Pancreas (tissue), 10 donors: ENCODE results near the gene CNTNAP1. TPM values are rescaled to one million over a fixed set of nuclear protein-coding genes. Genes with fewer than 3 reads are reported as not detected.
A peak's percentile ranks its signal among the peaks of the same experiment; 100 is the strongest.

Experiments used
- ATAC-seq, 4 donors: fragments of 200-7000 bp; cut with Tn5 transposase; one replicate each; pipeline versions ENCODE4 v1.8.0 to v1.9.1; 2020; ENCODE audit warnings: mild to moderate bottlenecking in 4 of 4, moderate library complexity in 4 of 4
- DNase-seq, 6 donors: peaks; one replicate each; pipeline ENCODE4 v3.0.0-alpha.2; 2020
- FAIRE-seq: peaks from 2 replicates; lab custom pipeline; 2012; peaks lifted over from hg19 to GRCh38; lab: Jason Lieb, UNC
- H3K27ac ChIP-seq, 4 donors: fragments of 200-600 bp; sonication (generic); 1 replicate in 3 of 4; 2 replicates in 1 of 4; pipeline versions ENCODE4 v1.5.0 to v1.8.0; 2020
- H3K27me3 ChIP-seq, 4 donors: fragments of 200-600 bp; one replicate each; pipeline ENCODE4 v1.8.0; 2021
- H3K36me3 ChIP-seq, 3 donors: fragments of 200-600 bp; sonication (generic) in 1 of 3; one replicate each; pipeline versions ENCODE4 v1.5.0 to v1.8.0; 2020 to 2021
- H3K4me1 ChIP-seq, 3 donors: fragments of 200-600 bp; one replicate each; pipeline ENCODE4 v1.8.0; 2021
- H3K4me3 ChIP-seq, 4 donors: fragments of 200-600 bp; sonication (generic) in 2 of 4; one replicate each; pipeline versions ENCODE4 v1.5.0 to v1.8.0; 2020 to 2021
- H3K9me3 ChIP-seq, 4 donors: fragments of 200-600 bp; one replicate each; pipeline ENCODE4 v1.8.0; 2021
- CTCF ChIP-seq, 4 donors: fragments of 200-600 bp; sonication (generic) in 3 of 4; IDR thresholded peaks; one replicate each; pipeline versions ENCODE4 v1.5.0 to v1.8.0; 2021; ENCODE audit warnings: antibody characterized with exemption in 4 of 4
- WGBS, 2 donors: extraction: QIAGEN DNeasy Blood & Tissue Kit; methylation state at CpG; one replicate each; pipeline ENCODE4 v1.1.7; 2013; 5-methylcytosine and 5-hydroxymethylcytosine counted together
- intact Hi-C, 3 donors: fragments of 100-400 bp; cut with DNase I; formaldehyde crosslinking; loops; one replicate each; pipeline versions ENCODE4 v1.11.1 to v1.14.2; 2022
- polyA plus RNA-seq, 2 donors: library from polyadenylated mRNA; stranded (reverse); fragments of 200-250 nt; gene quantifications; one replicate each; pipeline ENCODE4 v1.2.3, GENCODE V29; 2013
- total RNA-seq, 6 donors: library from RNA; stranded (reverse); fragmentation: NEBNext Ultra II Directional in 4 of 6; extraction: Animal tissue kit (Norgen Biotek cat#: 25700) in 4 of 6; gene quantifications; one replicate each; pipeline versions ENCODE4 v1.2.1 to v1.2.4, GENCODE V29; 2021 to 2023
- donor health status: healthy with polysubstance abuse.
- donor health status: DM: no; HTN: no; CAD: no; lungs with moderate emphysema.
- donor health status: DM: no; HTN: no; CAD: no.
- donor health status: control.
- donor health status: control.
- donor health status: Bipolar disorder and iron deficiency.
- donor health status: DM: yes; HTN: yes; CAD: no.
- donor health status: DM: no; HTN: no; CAD: no.
- donor health status: DM: no; HTN: no; CAD: no.
- donor health status: DM: yes; HTN: yes; CAD: no.

Gene CNTNAP1
- total and polyA plus RNA-seq, 8 donors: 3.1 to 20.0 (median 6.8) TPM

GRCh38 chr17:42706732-42707131 is 24.4 kb downstream of the CNTNAP1 start:
- DNase-seq (no peak), ATAC-seq (no peak), FAIRE-seq (no peak)
- H3K4me3 ChIP-seq: no peak overlapping the region
- H3K36me3 ChIP-seq: peaks cover 2 to 79% (median 41%) of the 10 kb centered on the region in 3 donors
- H3K27me3 ChIP-seq: no peaks in the 10 kb centered on the region
- intact Hi-C loops: loop anchor here in 1 of 3 donors (10.0 kb wide), 1 partner anchor 118 kb away; the partner anchor contains the start of gene BECN1
- no peak overlapping the region for H3K27ac ChIP-seq
- 84 to 90% methylated on average over 5 of the region's 5 CpGs for WGBS, 2 donors
- no peaks in the 10 kb centered on the region for H3K4me1 ChIP-seq
- no peak for TF ChIP-seq CTCF (IDR thresholded peaks at IDR 0.05)
- H3K9me3 ChIP-seq: no peaks in the 10 kb centered on the region

DNA sequence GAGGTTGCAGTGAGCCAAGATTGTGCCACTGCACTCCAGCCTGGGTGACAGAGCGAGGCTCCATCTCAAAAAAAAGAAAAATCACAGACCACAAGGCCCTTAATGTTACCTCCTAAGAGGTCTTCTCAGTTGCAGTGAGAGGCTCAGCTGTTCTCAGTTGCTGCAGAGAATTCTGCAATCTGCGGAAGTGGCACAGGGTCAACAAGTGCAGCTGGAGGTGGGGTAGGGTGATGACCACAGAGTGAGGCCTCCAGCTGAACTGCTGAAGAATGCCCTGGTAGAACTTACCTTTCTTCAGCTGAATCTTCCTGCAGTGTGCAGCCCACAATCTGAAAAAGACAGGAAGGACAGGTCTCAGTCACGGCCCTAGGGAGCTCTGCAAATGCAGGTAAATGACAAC is 26.3 kb downstream of the CNTNAP1 start:
- no peak for ATAC-seq
- intact Hi-C loops: loop anchor here in 1 of 3 donors (10.0 kb wide), 1 partner anchor 116 kb away; the partner anchor contains the start of gene BECN1
- TF ChIP-seq CTCF (IDR thresholded peaks at IDR 0.05): no peak
- Histone ChIP-seq H3K4me3 (no peak overlapping the region), H3K36me3 (peaks cover 2 to 82% (median 42%) of the 10 kb centered on the region in 3 donors), H3K9me3 (no peaks in the 10 kb centered on the region), H3K27me3 (no peaks in the 10 kb centered on the region), H3K4me1 (no peaks in the 10 kb centered on the region), H3K27ac (no peak overlapping the region)
- 97% methylated on average over 3 of the region's 3 CpGs for WGBS, 2 donors
- no peak for FAIRE-seq
- no peak for DNase-seq

DNA sequence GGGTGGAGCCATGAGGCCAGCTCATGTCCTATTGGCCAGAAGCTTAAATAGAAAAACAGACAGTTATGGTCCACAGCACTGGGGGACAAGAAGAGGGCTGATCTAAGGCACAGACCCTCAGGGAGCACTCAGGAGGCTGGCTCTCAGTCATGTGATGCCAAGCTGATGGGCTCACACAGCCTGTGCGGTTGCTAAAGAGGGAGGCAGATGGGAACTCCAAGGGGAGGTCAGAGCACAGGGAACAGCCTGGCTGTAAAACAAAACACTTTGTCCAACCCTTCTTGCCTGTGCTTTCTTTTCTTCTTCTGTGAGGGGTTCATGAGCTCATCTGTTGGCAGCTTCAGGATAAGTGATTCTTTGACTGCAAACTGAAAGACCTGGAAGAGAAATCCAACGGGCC is 27.2 kb downstream of the CNTNAP1 start:
- peaks cover 2 to 73% (median 40%) of the 10 kb centered on the region in 3 donors for H3K36me3 ChIP-seq
- H3K27me3 ChIP-seq: no peaks in the 10 kb centered on the region
- ATAC-seq: no peak
- TF ChIP-seq CTCF (IDR thresholded peaks at IDR 0.05): no peak
- intact Hi-C loops: loop anchor here in 1 of 3 donors (10.0 kb wide), 1 partner anchor 115 kb away; the partner anchor contains the start of gene BECN1
- WGBS, 2 donors: 74 to 78% methylated on average over 2 of the region's 2 CpGs
- no peak for FAIRE-seq
- no peaks in the 10 kb centered on the region for H3K9me3 ChIP-seq
- no peak overlapping the region for H3K27ac ChIP-seq
- DNase-seq: no peak
- no peaks in the 10 kb centered on the region for H3K4me1 ChIP-seq
- H3K4me3 ChIP-seq: no peak overlapping the region

DNA sequence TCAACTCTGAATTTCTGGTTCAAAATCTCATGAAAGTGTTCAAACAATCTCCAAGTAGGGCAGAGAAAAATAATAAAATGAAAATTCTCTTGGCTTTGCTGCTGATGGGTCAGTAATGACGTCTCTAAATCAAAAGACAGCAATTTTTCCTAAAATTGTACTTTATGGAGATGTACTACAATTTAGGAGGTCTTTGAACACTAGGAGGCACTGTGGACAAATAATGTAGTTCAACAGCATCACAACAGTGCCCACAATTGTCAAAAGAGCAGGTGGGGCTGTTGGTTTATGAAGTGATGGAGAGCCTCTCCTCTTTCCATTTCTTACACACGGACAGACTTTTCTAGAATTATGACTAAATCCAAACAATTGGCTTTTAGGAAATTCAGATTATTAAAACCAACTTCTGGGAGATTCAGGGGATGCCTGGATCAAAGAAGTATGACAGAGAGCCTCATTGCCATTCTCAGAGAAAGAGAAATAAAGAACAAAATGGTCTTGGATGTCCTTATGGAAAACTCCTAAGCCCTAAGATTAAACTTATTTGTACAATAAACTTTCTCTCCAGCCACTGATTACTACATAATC is 38.8 kb downstream of the CNTNAP1 start:
- TF ChIP-seq CTCF (IDR thresholded peaks at IDR 0.05): peak in 3 of 4 donors; percentile 39 to 49 (median 42)
- Histone ChIP-seq H3K27ac (no peak overlapping the region), H3K9me3 (no peaks in the 10 kb centered on the region), H3K4me3 (no peak overlapping the region), H3K36me3 (peaks cover 8 to 67% (median 31%) of the 10 kb centered on the region in 3 donors), H3K27me3 (no peaks in the 10 kb centered on the region), H3K4me1 (no peaks in the 10 kb centered on the region)
- WGBS, 2 donors: 11 to 12% methylated on average over 2 of the region's 2 CpGs
- DNase-seq (peak in 2 of 6 donors; percentile 24), ATAC-seq (peak; percentile 69 to 94 (median 90)), FAIRE-seq (peak; percentile 34)
- intact Hi-C loops: loop anchor here in 1 of 3 donors (5.0 to 10.0 kb wide), 2 partner anchors 41 to 104 kb away; partner anchors contain the start of genes BECN1 and RAMP2

- H3K27me3 ChIP-seq: no peaks in the 10 kb centered on the region
- peaks cover 8 to 51% (median 27%) of the 10 kb centered on the region in 3 donors for H3K36me3 ChIP-seq
- FAIRE-seq (no peak), DNase-seq (no peak), ATAC-seq (no peak)
- H3K4me1 ChIP-seq: no peaks in the 10 kb centered on the region
- intact Hi-C loops: loop anchor here in 1 of 3 donors (5.0 to 10.0 kb wide), 2 partner anchors 39 to 101 kb away; partner anchors contain the start of genes BECN1 and RAMP2
- no peaks in the 10 kb centered on the region for H3K9me3 ChIP-seq
- WGBS, 2 donors: 58 to 64% methylated on average over 3 of the region's 3 CpGs
- H3K4me3 ChIP-seq: no peak overlapping the region
- no peak for TF ChIP-seq CTCF (IDR thresholded peaks at IDR 0.05)
- H3K27ac ChIP-seq: no peak overlapping the region
These were observed 41.3 kb downstream of the CNTNAP1 start for GRCh38 chr17:42723636-42724035.
